Suppressor macrophage treated with lipopolysaccharide for 4 hours (primary cell): Measurements from ENCODE around the gene TMEM132D.
"Not testable (repeated sequence)": the region's sequence is repeated elsewhere in the genome, so short reads cannot be mapped to it uniquely, and the experiment has no call there.

Experiments used
- DNase-seq: peaks from one replicate; pipeline ENCODE4 v3.0.0-alpha.2; 2020

Gene TMEM132D

GRCh38 chr12:129903956-129904829 is at the start of gene TMEM132D:
Gene TMEM132D, minus strand, starts transcription at chr12:129904025.
- DNase-seq: no peak

- no peak for DNase-seq
Observed at GRCh38 chr12:129949651-129950050, 45.8 kb upstream of the TMEM132D start.

- peak; percentile 12 for DNase-seq
Observed at GRCh38 chr12:129941618-129942017, 37.8 kb upstream of the TMEM132D start.

- no peak for DNase-seq
Observed at GRCh38 chr12:129938089-129938488, 34.3 kb upstream of the TMEM132D start.

GRCh38 chr12:129937426-129937825 is 33.6 kb upstream of the TMEM132D start:
- no peak for DNase-seq

GRCh38 chr12:129928643-129929042 is 24.8 kb upstream of the TMEM132D start:
- no peak for DNase-seq

GRCh38 chr12:129927316-129927900 is 23.6 kb upstream of the TMEM132D start:
- DNase-seq: no peak

- peak; percentile 42 for DNase-seq
Observed at GRCh38 chr12:129911428-129912049, 7.7 kb upstream of the TMEM132D start.

- DNase-seq: no peak
Observed at GRCh38 chr12:129909051-129910020, 5.5 kb upstream of the TMEM132D start.

GRCh38 chr12:129903092-129903945 is 506 bp downstream of the TMEM132D start:
- DNase-seq: no peak

GRCh38 chr12:129902371-129903091 is 1.3 kb downstream of the TMEM132D start:
- no peak for DNase-seq

- no peak for DNase-seq
Observed at GRCh38 chr12:129901254-129901653, 2.6 kb downstream of the TMEM132D start.

- no peak for DNase-seq
Observed at GRCh38 chr12:129900306-129900705, 3.5 kb downstream of the TMEM132D start.

- not testable (repeated sequence) for DNase-seq
Observed at GRCh38 chr12:129899045-129899444, 4.8 kb downstream of the TMEM132D start.

GRCh38 chr12:129893691-129894090 is 10.1 kb downstream of the TMEM132D start:
- DNase-seq: no peak

- DNase-seq: no peak
Observed at GRCh38 chr12:129887101-129887500, 16.7 kb downstream of the TMEM132D start.

- no peak for DNase-seq
Observed at GRCh38 chr12:129886541-129886940, 17.3 kb downstream of the TMEM132D start.

- DNase-seq: no peak
Observed at GRCh38 chr12:129885287-129885686, 18.5 kb downstream of the TMEM132D start.

GRCh38 chr12:129877411-129877810 is 26.4 kb downstream of the TMEM132D start:
- DNase-seq: no peak

- no peak for DNase-seq
Observed at GRCh38 chr12:129873833-129874208, 30.0 kb downstream of the TMEM132D start.
